ENCODE data around the gene ARHGAP15.

GRCh38 chr2:143347271-143347695, 218.1 kb downstream of the ARHGAP15 start:
- TF ChIP-seq CTCF (IDR thresholded peaks at IDR 0.05; ENCODE audit: low read depth, low read length, poor library complexity, severe bottlenecking) (no peak), EZH2phosphoT487 (IDR thresholded peaks at IDR 0.05; ENCODE audit: borderline replicate concordance, low read length) (no peak)
